ENCODE data around the gene NDUFB3. TPM values are rescaled to one million over a fixed set of nuclear protein-coding genes. Genes with fewer than 3 reads are reported as not detected.
A peak's percentile ranks its signal among the peaks of the same experiment; 100 is the strongest.

The NDUFB3 gene
- total and polyA plus RNA-seq, 2 donors from 2014 or later, result 101 to 309 TPM

DNA sequence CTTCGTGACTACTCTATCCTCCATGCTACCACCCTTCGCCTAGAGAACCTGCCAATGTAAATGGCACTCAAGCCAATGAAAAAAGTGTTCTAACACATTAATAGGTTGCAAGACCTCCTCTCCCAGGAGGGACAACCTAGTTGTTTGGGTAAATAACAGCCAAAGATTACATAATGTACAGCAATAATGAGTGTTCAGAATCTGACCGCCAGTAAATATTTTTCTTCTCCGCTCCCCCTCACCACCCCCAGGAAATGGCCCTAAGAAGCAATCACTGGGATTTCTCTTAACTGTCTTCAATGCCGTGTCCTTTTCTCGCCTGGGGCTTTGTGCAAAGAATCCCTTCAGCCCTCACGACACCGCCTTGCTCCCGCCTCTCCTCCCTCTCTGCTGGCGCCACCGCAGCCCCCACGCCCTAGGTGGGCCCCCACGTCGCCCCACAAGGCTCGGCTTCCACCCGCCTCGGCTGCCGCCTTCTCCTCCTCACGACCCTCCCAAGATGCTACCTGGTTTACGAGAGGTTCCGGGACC lies 788 bp upstream of the NDUFB3 start:
- H3K4me1 ChIP-seq (ENCODE audit: control insufficient read depth in 2 of 3, insufficient read depth in 2 of 3, low read depth in 1 of 3, low read length in 3 of 3), result peaks cover 2 to 10% (median 9%) of the 10 kb centered on the region in 3 donors
- no peaks in the 10 kb centered on the region for H3K36me3 ChIP-seq (ENCODE audit: control insufficient read depth in 2 of 3, insufficient read depth in 3 of 3, low read length in 3 of 3)
- H3K9ac ChIP-seq (ENCODE audit: low read length in 3 of 3), result peak overlapping the region; percentile 83 to 94 (median 86)
- peak overlapping the region; percentile 77 to 92 for H3K27ac ChIP-seq (ENCODE audit: low read depth in 2 of 2, low read length in 2 of 2)
- TF ChIP-seq, protein P1, sequence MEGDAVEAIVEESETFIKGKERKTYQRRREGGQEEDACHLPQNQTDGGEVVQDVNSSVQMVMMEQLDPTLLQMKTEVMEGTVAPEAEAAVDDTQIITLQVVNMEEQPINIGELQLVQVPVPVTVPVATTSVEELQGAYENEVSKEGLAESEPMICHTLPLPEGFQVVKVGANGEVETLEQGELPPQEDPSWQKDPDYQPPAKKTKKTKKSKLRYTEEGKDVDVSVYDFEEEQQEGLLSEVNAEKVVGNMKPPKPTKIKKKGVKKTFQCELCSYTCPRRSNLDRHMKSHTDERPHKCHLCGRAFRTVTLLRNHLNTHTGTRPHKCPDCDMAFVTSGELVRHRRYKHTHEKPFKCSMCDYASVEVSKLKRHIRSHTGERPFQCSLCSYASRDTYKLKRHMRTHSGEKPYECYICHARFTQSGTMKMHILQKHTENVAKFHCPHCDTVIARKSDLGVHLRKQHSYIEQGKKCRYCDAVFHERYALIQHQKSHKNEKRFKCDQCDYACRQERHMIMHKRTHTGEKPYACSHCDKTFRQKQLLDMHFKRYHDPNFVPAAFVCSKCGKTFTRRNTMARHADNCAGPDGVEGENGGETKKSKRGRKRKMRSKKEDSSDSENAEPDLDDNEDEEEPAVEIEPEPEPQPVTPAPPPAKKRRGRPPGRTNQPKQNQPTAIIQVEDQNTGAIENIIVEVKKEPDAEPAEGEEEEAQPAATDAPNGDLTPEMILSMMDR (IDR thresholded peaks at IDR 0.05; ENCODE audit: borderline replicate concordance, extremely low read depth, insufficient read depth), result no peak
- intact Hi-C loops (cut with DNase I), result no loop called here
- peak overlapping the region; percentile 76 to 99 (median 96) for H3K4me3 ChIP-seq (ENCODE audit: low read length in 3 of 3)
- DNase-seq (no peak), FAIRE-seq (no peak)
- no peaks in the 10 kb centered on the region for H3K9me3 ChIP-seq (ENCODE audit: control insufficient read depth in 2 of 3, insufficient read depth in 1 of 3, low read length in 3 of 3)
- H3K27me3 ChIP-seq (ENCODE audit: control insufficient read depth, insufficient read depth, low read length), result no peaks in the 10 kb centered on the region

DNA sequence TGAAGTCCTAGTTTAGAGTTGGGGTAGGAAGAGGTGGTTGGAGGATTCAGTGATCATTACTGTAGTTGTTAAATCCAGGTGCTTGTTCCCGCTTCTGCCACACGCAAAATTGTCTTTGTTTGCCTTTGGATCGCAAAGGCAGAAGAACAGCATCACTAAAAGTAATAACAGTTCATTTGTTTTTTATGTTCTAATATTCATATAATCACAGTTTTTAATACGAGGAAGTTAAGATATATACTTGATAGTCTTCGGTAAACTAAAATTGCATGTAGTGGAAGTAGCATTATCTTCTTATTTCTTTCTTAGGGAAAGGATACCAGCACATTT lies 365 bp downstream of the NDUFB3 start:
- H3K27ac ChIP-seq (ENCODE audit: low read depth in 2 of 2, low read length in 2 of 2), result peak overlapping the region; percentile 77 to 92
- peak overlapping the region; percentile 76 to 99 (median 96) for H3K4me3 ChIP-seq (ENCODE audit: low read length in 3 of 3)
- intact Hi-C loops (cut with DNase I), result no loop called here
- DNase-seq (no peak), FAIRE-seq (no peak)
- peaks cover 2 to 10% (median 9%) of the 10 kb centered on the region in 3 donors for H3K4me1 ChIP-seq (ENCODE audit: control insufficient read depth in 2 of 3, insufficient read depth in 2 of 3, low read depth in 1 of 3, low read length in 3 of 3)
- H3K9ac ChIP-seq (ENCODE audit: low read length in 3 of 3), result peak overlapping the region; percentile 86 to 94 (median 86)
- no peaks in the 10 kb centered on the region for H3K36me3 ChIP-seq (ENCODE audit: control insufficient read depth in 2 of 3, insufficient read depth in 3 of 3, low read length in 3 of 3)
- no peaks in the 10 kb centered on the region for H3K9me3 ChIP-seq (ENCODE audit: control insufficient read depth in 2 of 3, insufficient read depth in 1 of 3, low read length in 3 of 3)
- no peaks in the 10 kb centered on the region for H3K27me3 ChIP-seq (ENCODE audit: control insufficient read depth, insufficient read depth, low read length)
- TF ChIP-seq, protein P1 (IDR thresholded peaks at IDR 0.05; ENCODE audit: borderline replicate concordance, extremely low read depth, insufficient read depth), result no peak

DNA sequence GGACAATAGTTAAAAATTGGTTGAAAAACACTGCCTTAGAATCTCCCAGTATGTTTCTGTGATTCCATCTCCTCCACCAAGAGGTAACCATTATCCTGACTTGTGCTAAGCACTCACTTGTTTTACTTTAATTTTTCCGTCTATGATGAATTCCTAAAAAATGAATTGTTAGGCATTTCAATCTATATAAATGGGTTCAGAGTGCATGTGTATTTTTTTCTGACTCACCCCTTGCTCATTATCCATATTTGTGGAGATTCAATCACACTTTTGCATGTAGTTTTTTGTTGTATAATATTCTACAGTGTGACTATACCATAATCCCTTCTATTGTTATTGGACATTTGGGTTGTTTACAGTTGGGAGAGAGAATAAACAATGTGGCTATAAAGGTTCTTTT lies 1.3 kb downstream of the NDUFB3 start:
- Histone ChIP-seq H3K9me3 (ENCODE audit: control insufficient read depth in 2 of 3, insufficient read depth in 1 of 3, low read length in 3 of 3) (no peaks in the 10 kb centered on the region), H3K4me3 (ENCODE audit: low read length in 3 of 3) (peak overlapping the region in 1 of 3 donors; percentile 96), H3K4me1 (ENCODE audit: control insufficient read depth in 2 of 3, insufficient read depth in 2 of 3, low read depth in 1 of 3, low read length in 3 of 3) (peaks cover 2 to 10% (median 9%) of the 10 kb centered on the region in 3 donors), H3K36me3 (ENCODE audit: control insufficient read depth in 2 of 3, insufficient read depth in 3 of 3, low read length in 3 of 3) (no peaks in the 10 kb centered on the region), H3K9ac (ENCODE audit: low read length in 3 of 3) (peak overlapping the region in 1 of 3 donors; percentile 86), H3K27me3 (ENCODE audit: control insufficient read depth, insufficient read depth, low read length) (no peaks in the 10 kb centered on the region), H3K27ac (ENCODE audit: low read depth in 2 of 2, low read length in 2 of 2) (no peak overlapping the region)
- TF ChIP-seq, protein P1 (IDR thresholded peaks at IDR 0.05; ENCODE audit: borderline replicate concordance, extremely low read depth, insufficient read depth), result no peak
- DNase-seq, result no peak
- intact Hi-C loops (cut with DNase I), result no loop called here
- FAIRE-seq, result no peak

DNA sequence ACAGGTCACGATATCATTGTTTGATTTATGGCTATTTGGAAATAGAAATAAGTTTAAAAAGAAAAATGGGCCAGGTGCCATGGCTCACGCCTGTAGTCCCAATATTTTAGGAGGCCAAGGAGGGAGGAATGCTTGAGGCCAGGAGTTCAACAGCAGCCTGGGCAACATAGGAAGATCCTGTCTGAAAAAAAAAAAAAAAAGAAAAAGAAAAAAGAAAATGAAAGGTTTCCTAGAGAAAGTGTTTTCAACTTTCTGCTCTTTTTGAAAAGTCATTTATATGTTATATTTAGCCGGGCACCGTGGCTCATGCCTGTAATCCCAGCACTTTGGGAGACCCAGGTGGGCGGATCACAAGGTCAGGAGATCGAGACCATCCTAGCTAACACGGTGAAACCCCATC lies 3.2 kb downstream of the NDUFB3 start:
- TF ChIP-seq, protein P1 (IDR thresholded peaks at IDR 0.05; ENCODE audit: borderline replicate concordance, extremely low read depth, insufficient read depth), result no peak
- DNase-seq (no peak), FAIRE-seq (no peak)
- H3K9ac ChIP-seq (ENCODE audit: low read length in 3 of 3), result no peak overlapping the region
- peaks cover 0 to 9% (median 2%) of the 10 kb centered on the region in 3 donors for H3K4me1 ChIP-seq (ENCODE audit: control insufficient read depth in 2 of 3, insufficient read depth in 2 of 3, low read depth in 1 of 3, low read length in 3 of 3)
- no peak overlapping the region for H3K4me3 ChIP-seq (ENCODE audit: low read length in 3 of 3)
- no peaks in the 10 kb centered on the region for H3K9me3 ChIP-seq (ENCODE audit: control insufficient read depth in 2 of 3, insufficient read depth in 1 of 3, low read length in 3 of 3)
- H3K36me3 ChIP-seq (ENCODE audit: control insufficient read depth in 2 of 3, insufficient read depth in 3 of 3, low read length in 3 of 3), result peaks cover 0 to 5% (median 0%) of the 10 kb centered on the region in 3 donors
- intact Hi-C loops (cut with DNase I), result no loop called here
- no peaks in the 10 kb centered on the region for H3K27me3 ChIP-seq (ENCODE audit: control insufficient read depth, insufficient read depth, low read length)
- no peak overlapping the region for H3K27ac ChIP-seq (ENCODE audit: low read depth in 2 of 2, low read length in 2 of 2)
